K562 (cell line): ENCODE measurements around the gene DNAH3. TPM values are rescaled to one million over a fixed set of nuclear protein-coding genes. Genes with fewer than 3 reads are reported as not detected.

Experiments
- ADNP ChIP-seq: fragments of 200-800 bp; sonication (Bioruptor generic); IDR thresholded peaks from 2 replicates; pipeline ENCODE4 v1.6.1; 2016; ENCODE audit warnings: missing genetic modification characterization, missing compliant biosample characterization
- ARID1B ChIP-seq: fragments of 450-650 bp; IDR thresholded peaks from 2 replicates; pipeline ENCODE4 v1.6.1; 2016; ENCODE audit warnings: antibody characterized with exemption, mild to moderate bottlenecking, inconsistent platforms
- CTCF ChIP-seq, 3 experiments: IDR thresholded peaks in 2 of 3; conservative IDR thresholded peaks in 1 of 3; 2 replicates each; pipeline ENCODE4 v1.5.1; 2011 to 2012; ENCODE audit warnings: low read length in 3 of 3, mild to moderate bottlenecking in 3 of 3, control low read depth in 2 of 3, improper control_type of control experiment in 1 of 3, inconsistent platforms in 1 of 3, low read depth in 1 of 3, mixed read lengths in 1 of 3, moderate library complexity in 1 of 3; ENCODE audit not compliant: insufficient read depth in 2 of 3
- DMBX1 ChIP-seq: fragments of 250-450 bp; sonication (Bioruptor Pico); IDR thresholded peaks from 2 replicates; pipeline ENCODE4 v1.8.0; 2022; ENCODE audit warnings: inconsistent platforms, mild to moderate bottlenecking, moderate library complexity, borderline replicate concordance
- ESRRA ChIP-seq: fragments of 450-650 bp; IDR thresholded peaks from 2 replicates; pipeline ENCODE4 v1.6.1; 2014; ENCODE audit warnings: low read depth, mild to moderate bottlenecking, moderate library complexity, borderline replicate concordance
- ETV5 ChIP-seq: sonication (generic); formaldehyde crosslinking; IDR thresholded peaks from 2 replicates; pipeline ENCODE4 v1.4.0; 2020; ENCODE audit warnings: low read depth, mild to moderate bottlenecking, missing genetic modification reagents
- FOXA1 ChIP-seq: fragments of 450-650 bp; IDR thresholded peaks from 2 replicates; pipeline ENCODE4 v1.6.1; 2016; ENCODE audit warnings: mild to moderate bottlenecking, borderline replicate concordance
- HDGF ChIP-seq: fragments of 450-650 bp; IDR thresholded peaks from 2 replicates; pipeline ENCODE4 v1.6.1; 2016
- HIVEP1 ChIP-seq: fragments of 250-450 bp; sonication (Bioruptor Pico); IDR thresholded peaks from 2 replicates; pipeline ENCODE4 v1.4.0; 2020; ENCODE audit warnings: mild to moderate bottlenecking
- MIER1 ChIP-seq: fragments of 450-650 bp; IDR thresholded peaks from 2 replicates; pipeline ENCODE4 v1.6.1; 2016; ENCODE audit warnings: antibody characterized with exemption, mild to moderate bottlenecking, low read depth
- NONO ChIP-seq, 2 experiments: fragments of 200-400 bp in 1 of 2; fragments of 450-650 bp in 1 of 2; formaldehyde crosslinking in 1 of 2; IDR thresholded peaks; 2 replicates each; pipeline ENCODE4 v1.6.1; 2017; ENCODE audit warnings: low read depth in 2 of 2, mild to moderate bottlenecking in 2 of 2, moderate library complexity in 2 of 2, low read length in 1 of 2
- RCOR1 ChIP-seq, 2 experiments: IDR thresholded peaks; 2 replicates each; pipeline ENCODE4 v1.6.1; 2012; ENCODE audit warnings: low read depth in 2 of 2, low read length in 2 of 2, borderline replicate concordance in 1 of 2, improper control_type of control experiment in 1 of 2
- SMARCE1 ChIP-seq: fragments of 450-650 bp; IDR thresholded peaks from 2 replicates; pipeline ENCODE4 v1.7.1; 2016; ENCODE audit warnings: mild to moderate bottlenecking
- TEAD4 ChIP-seq, 2 experiments: sonication (generic) in 1 of 2; formaldehyde crosslinking in 1 of 2; IDR thresholded peaks; 2 replicates each; pipeline versions ENCODE4 v1.6.1 to v1.8.0; 2012 to 2022; ENCODE audit warnings: borderline replicate concordance in 1 of 2, inconsistent platforms in 1 of 2, low read length in 1 of 2, mild to moderate bottlenecking in 1 of 2, missing genetic modification reagents in 1 of 2
- TRIM24 ChIP-seq, 2 experiments: fragments of 450-650 bp; IDR thresholded peaks; 2 replicates each; pipeline ENCODE4 v1.6.1; 2016
- ZBTB11 ChIP-seq, 3 experiments: fragments of 200-800 bp in 1 of 3; fragments of 250-450 bp in 1 of 3; fragments of 450-650 bp in 1 of 3; sonication (Bioruptor Pico) in 1 of 3; sonication (Bioruptor generic) in 1 of 3; formaldehyde crosslinking in 1 of 3; IDR thresholded peaks; 2 replicates each; pipeline versions ENCODE4 v1.6.1 to v1.8.0; 2016 to 2022; ENCODE audit warnings: mild to moderate bottlenecking in 2 of 3, missing genetic modification characterization in 2 of 3, missing compliant biosample characterization in 1 of 3, moderate library complexity in 1 of 3
- ZBTB34 ChIP-seq: fragments of 250-450 bp; sonication (Bioruptor Pico); IDR thresholded peaks from 2 replicates; pipeline ENCODE4 v1.8.0; 2021; ENCODE audit warnings: mild to moderate bottlenecking, moderate library complexity
- ZEB2 ChIP-seq: fragments of 450-650 bp; IDR thresholded peaks from 2 replicates; pipeline ENCODE4 v1.6.1; 2016
- ZFP1 ChIP-seq: fragments of 450-650 bp; formaldehyde crosslinking; IDR thresholded peaks from 2 replicates; pipeline ENCODE4 v1.4.0; 2020; ENCODE audit warnings: mild to moderate bottlenecking, mixed read lengths
- ZFP30 ChIP-seq: fragments of 250-450 bp; sonication (Bioruptor Pico); IDR thresholded peaks from 2 replicates; pipeline ENCODE4 v1.8.0; 2022; ENCODE audit warnings: moderate library complexity, mild to moderate bottlenecking, inconsistent platforms, borderline replicate concordance
- ZZZ3 ChIP-seq: fragments of 450-650 bp; IDR thresholded peaks from 2 replicates; pipeline ENCODE4 v1.6.1; 2016; ENCODE audit warnings: antibody characterized with exemption, mild to moderate bottlenecking, moderate library complexity
- polyA plus RNA-seq, 8 experiments: library from polyadenylated mRNA; depleted of rRNA in 4 of 8; stranded (reverse) in 5 of 8; unstranded in 3 of 8; fragments of >200 nt; fragmentation: Nextera tagmentation in 2 of 8; fragmentation: Illumina TruSeq in 1 of 8; extraction: Ambion mirVana in 2 of 8; extraction: Trizol in 1 of 8; gene quantifications; 2 replicates each; pipeline versions ENCODE4 v1.2.1 to v1.2.3, GENCODE V29; 2011 to 2014; ENCODE audit warnings: inconsistent platforms in 1 of 8, missing spikeins in 1 of 8
- total RNA-seq, 7 experiments: library from RNA; depleted of rRNA in 6 of 7; stranded (reverse); fragments of >200 nt in 6 of 7; fragmentation: Illumina TruSeq in 2 of 7; extraction: Trizol in 2 of 7; gene quantifications; 2 replicates each; pipeline versions ENCODE4 v1.2.1 to v1.2.3, GENCODE V29; 2011 to 2021; ENCODE audit warnings: low replicate concordance in 1 of 7

DNAH3 gene
- total and polyA plus RNA-seq, 9 of the 15 experiments (the other 6 are each of a cell fraction or from before 2014, with no cell fraction given), result 0.32 to 0.84 (median 0.44) TPM

GRCh38 chr16:20897922-20898321 lies 252.7 kb downstream of the DNAH3 start (continued):
- peak; percentile 84 for TF ChIP-seq ZEB2
- TF ChIP-seq HDGF, result no peak
- TF ChIP-seq ZBTB11 (CRISPR knock-in tag; IDR thresholded peaks at IDR 0.05), result no peak
- no peak for TF ChIP-seq ETV5 (CRISPR knock-in tag)
- TF ChIP-seq HIVEP1, result no peak
- no peak for TF ChIP-seq ZZZ3
- TF ChIP-seq ZFP1 (CRISPR knock-in tag), result no peak
- TF ChIP-seq NONO (IDR thresholded peaks at IDR 0.05; ENCODE audit: low read depth in 2 of 2, low read length in 1 of 2), result no peak
- no peak for TF ChIP-seq ESRRA
- peak; percentile 56; the same call in 1 of the 2 replicates for TF ChIP-seq ARID1B
- no peak for TF ChIP-seq CTCF (IDR thresholded peaks at IDR 0.05 in 2 of 3, conservative IDR thresholded peaks at IDR 0.05 in 1 of 3; ENCODE audit: insufficient read depth in 2 of 3, low read depth in 1 of 3, low read length in 3 of 3)
- no peak for TF ChIP-seq ZFP30 (CRISPR knock-in tag)
- 0 out of 4 replicates have a peak, but pooled peaks of 1 of the 2 experiments have one; percentile 13 for TF ChIP-seq RCOR1 (IDR thresholded peaks at IDR 0.05; ENCODE audit: borderline replicate concordance in 1 of 2, low read depth in 2 of 2, low read length in 2 of 2)
- no peak for TF ChIP-seq ADNP
- TF ChIP-seq TRIM24 (IDR thresholded peaks at IDR 0.05), result no peak
- TF ChIP-seq FOXA1, result no peak
- no peak for TF ChIP-seq DMBX1
- no peak for TF ChIP-seq MIER1
- no peak for TF ChIP-seq TEAD4 (IDR thresholded peaks at IDR 0.05; ENCODE audit: low read length)
- TF ChIP-seq TEAD4 (CRISPR knock-in tag; IDR thresholded peaks at IDR 0.05; ENCODE audit: borderline replicate concordance), result no peak
- peak; percentile 75 for TF ChIP-seq SMARCE1
- no peak for TF ChIP-seq ZBTB34
